ENCODE results near the gene CYP4A11. TPM values are rescaled to one million over a fixed set of nuclear protein-coding genes. Genes with fewer than 3 reads are reported as not detected.
"Not testable (repeated sequence)": the region's sequence is repeated elsewhere in the genome, so short reads cannot be mapped to it uniquely, and the experiment has no call there.

Gene CYP4A11
- polyA plus RNA-seq, 1 donor, result 59.8 TPM

DNA sequence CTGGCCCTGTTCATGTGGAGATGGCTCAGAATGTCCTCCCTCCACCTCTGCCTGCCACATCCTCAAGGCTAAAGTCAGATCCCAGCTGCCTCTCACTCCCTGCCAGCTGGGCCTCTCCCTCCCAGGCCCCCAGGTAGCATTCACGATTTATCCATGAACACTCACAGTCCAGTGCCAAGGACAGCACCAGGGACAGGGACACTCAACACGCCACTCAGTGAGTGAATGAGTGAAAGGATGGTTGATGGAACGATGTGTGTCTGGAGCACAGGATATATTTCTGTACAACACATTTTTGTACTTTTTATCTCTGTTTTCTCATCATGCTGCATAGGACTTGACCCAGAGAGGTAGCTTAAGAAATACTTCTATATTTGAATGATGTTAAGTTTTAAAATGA, 10.1 kb downstream of the CYP4A11 start:
- no peak for DNase-seq

- DNase-seq, result no peak
Observed at GRCh38 chr1:46927249-46927835, 13.9 kb downstream of the CYP4A11 start.

GRCh38 chr1:46910790-46911189, 30.5 kb downstream of the CYP4A11 start:
- no peak for DNase-seq

GRCh38 chr1:46903481-46903880, 37.8 kb downstream of the CYP4A11 start:
- peak; percentile 8 for DNase-seq

DNA sequence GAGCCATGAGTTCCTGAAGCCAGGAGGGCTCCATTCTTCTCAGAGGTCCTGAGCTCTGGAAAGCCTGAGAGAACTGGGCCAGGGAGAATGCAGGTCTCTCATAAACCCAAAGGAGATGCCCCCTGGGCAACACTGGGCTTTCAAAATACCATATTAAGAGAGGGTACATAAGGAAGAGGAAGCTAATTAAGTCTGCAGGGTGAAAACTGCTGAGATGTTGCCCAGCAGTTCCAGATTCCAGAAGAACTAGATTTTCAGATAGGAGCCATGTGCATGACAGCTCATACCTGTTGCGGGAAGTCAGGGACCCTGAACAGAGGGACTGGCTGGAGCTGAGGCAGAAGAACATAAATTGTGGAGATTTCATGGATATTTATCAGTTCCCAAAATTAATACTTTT, 40.9 kb downstream of the CYP4A11 start:
- DNase-seq, result no peak

GRCh38 chr1:46881656-46882055, 59.6 kb downstream of the CYP4A11 start:
- not testable (repeated sequence) for DNase-seq

Other genes starting within 250 kb of the CYP4A11 start
- gene EFCAB14, start 222.4 kb downstream of the CYP4A11 start, polyA plus RNA-seq (ENCODE audit: insufficient read length), result 109 TPM
- gene CYP4B1, start 142.4 kb downstream of the CYP4A11 start, polyA plus RNA-seq (ENCODE audit: insufficient read length), result 2.2 TPM
- 7.4 TPM for gene CYP4X1, start 82.2 kb upstream of the CYP4A11 start, polyA plus RNA-seq (ENCODE audit: insufficient read length)
- gene CYP4Z1, start 125.8 kb upstream of the CYP4A11 start, polyA plus RNA-seq (ENCODE audit: insufficient read length), result 0.52 TPM
- gene CYP4A22, start 196.0 kb upstream of the CYP4A11 start, polyA plus RNA-seq (ENCODE audit: insufficient read length), result 8.2 TPM
- gene PDZK1IP1, start 248.6 kb upstream of the CYP4A11 start, polyA plus RNA-seq (ENCODE audit: insufficient read length), result 22.2 TPM